GM12874 (cell line): ENCODE data around the gene SPSB3.

Experiments used
- CTCF ChIP-seq: IDR thresholded peaks from 2 replicates; pipeline ENCODE4 v1.5.1; 2011; ENCODE audit warnings: low read depth, mild to moderate bottlenecking, control low read depth, low read length, moderate library complexity; ENCODE audit not compliant: insufficient read depth

The SPSB3 gene

DNA sequence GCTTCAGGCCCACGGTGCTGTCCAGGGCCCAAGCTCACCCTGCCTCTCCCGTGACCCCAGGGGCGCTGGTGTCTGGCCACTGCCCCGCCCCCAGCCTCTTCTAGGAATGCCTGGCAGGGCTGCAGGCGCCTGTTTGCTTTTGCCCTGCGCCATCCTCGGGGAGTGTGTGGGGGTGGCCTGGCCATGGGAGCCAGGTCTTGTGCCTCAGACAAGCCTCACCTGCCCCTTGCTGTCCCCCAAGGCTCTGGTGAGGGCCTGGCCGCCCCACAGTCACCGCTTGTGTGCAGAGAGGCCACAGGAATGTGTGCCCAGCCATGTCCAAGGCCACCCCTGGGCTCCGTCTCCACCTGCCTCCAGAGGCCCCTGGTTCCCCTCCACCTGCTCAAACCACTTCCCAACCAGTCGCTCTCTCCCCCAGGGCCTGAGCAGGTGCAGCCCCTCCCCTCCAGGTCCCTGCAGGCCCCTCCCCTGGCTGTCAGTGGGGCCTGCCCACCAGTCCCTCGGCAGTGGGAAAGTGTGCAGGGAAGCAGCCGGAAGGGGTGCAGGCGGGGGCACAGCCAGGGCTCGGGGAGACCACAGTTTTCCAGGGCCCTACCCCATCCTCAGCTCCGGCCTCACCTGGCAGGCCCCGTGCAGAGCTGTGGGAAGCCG, 12.0 kb upstream of the SPSB3 start:
- TF ChIP-seq CTCF: no peak

DNA sequence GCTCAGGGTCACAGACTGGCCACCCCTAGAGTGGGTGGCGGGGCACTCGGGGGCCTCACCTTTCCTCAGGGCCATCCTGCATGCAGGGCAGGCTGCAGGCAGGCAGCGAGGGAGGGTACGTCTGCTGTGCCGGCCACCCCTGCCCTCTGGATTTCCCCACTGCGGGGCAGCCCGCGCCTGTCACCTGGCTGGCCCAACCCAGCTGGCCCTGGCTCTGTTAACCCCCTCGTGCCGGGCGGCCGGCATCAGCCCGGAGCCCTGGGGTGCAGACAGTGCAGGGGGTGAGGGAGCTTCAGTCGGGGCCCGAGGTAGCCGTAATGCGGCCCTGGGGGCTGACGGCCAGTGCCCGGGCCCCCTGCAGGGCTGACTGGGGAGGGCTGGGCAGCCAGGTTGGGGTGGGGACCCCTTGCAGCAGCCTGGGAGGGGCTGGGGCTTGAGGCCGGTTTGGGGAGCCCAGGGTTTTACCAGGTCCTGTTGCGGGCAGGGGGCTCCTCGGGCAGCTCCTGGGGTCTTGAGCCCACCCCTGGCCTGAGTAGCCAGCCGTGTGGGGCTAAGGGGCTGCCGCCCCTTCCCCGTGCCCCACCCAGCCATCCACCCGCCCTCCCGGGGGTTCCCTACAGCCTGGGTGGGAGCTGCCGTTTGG, 11.3 kb upstream of the SPSB3 start, which contains the start of gene IGFALS:
TSS of gene IGFALS (minus strand) at position 128 of the 643 bp plus-strand sequence. CDS start at position 75, 53 bp downstream.
- TF ChIP-seq CTCF: no peak

DNA sequence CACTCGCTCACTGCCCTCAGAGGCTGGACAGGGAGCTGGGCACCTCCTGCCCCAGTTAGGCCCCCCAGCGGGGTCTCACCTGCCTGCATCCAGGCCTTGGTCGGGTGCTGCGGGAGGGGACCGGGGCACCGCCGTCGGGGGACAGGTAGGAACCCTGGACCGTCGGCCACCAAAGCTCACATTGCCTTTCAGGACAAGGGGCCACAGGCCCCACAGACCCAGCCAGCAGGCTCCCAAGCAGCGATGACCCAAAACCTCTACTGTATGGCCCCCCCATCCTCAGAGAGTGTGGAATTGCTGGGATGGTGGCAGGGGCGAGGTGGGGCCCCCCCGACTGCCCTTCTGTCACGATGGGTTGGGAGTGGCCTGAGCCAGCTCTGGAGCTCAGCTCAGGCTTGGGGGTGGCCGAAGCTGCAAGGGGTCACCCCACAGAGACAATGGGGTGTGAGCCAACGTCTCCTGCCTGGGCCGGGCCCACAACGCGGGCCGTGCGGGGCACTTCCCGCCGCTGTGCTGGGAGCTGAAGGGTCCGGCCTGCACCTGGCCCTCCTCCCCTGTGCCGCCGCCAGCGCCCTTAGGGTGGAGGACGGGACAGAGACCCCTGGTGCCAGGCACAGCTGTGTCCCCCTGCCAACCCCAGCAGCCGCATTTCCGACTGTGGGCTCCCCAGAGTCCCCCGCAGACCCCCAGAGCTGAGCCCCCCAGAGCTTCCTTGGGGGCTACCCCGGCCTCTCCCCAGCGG, 10.6 kb upstream of the SPSB3 start:
- TF ChIP-seq CTCF: no peak

DNA sequence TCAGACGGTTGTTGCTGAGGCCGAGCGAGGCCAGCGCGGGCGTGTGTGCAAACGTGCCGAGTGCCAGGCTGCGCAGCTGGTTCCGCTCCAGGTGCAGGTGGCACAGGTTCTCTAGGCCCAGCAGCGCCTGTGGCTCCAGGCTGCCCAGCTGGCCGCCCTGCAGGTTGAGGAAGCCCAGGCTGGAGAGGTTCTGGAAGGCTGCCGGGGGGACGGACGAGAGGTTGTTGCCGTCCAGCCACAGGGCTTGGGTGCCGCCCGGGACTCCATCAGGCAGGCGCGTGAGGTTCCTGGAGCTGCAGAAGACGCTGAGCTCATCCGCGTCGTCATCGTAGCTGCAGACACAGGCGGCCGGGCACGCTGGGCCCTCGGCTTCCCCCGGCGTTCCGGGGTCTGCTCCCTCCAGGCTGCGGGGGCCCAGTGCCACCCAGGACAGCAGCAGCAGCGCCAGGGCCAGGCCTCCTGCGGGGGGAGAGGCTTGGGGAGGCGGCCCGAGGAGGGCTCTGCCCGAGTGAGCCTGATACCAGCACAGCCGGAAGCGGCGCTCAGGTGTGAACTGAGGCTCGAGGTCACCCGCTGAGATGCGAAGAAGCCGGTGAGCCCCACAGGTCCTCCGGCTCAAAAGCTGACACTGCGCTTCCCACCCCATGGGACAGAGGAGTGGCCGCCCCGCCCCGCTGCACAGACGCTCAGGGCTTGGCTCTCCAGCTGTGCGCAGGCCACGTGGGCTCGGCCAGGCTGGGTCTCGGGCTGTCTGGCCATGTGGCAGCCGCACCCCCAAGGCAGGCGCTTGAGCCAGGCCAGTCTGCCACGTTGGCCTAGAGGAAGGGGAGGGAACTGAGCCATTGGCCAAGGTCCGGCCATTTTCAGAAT, 9.8 kb upstream of the SPSB3 start:
- TF ChIP-seq CTCF: no peak

DNA sequence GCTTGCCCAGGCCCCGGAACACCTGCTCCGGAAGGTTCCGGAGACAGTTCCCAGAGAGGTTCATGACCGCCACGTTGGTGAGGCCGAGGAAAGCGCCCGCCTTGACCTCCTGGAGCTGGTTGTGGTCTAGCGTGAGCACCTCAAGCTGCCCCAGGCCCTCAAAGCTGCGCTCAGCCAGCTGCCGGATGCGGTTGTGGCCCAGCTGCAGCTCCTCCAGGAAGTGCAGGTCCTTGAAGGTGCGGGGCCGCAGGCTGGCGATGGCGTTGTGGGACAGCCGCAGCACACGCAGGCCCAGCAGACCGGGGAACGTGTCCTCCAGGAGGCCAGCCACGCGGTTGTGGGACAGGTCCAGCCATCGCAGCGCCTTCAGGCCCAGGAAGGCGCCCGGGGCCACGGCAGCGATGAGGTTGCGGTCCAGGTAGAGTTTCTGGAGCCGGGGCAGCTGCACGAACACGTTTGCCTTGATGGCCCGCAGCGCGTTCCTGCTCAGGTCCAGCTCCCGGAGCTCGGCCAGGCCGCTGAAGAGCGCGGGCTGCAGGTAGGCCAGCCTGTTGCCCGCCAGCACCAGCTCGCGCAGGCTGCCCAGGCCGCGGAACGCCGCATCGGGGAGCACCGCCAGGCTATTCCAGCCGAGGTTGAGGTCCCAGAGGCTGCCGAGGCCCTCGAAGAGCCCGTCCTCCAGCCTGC, 9.0 kb upstream of the SPSB3 start:
- TF ChIP-seq CTCF: no peak

DNA sequence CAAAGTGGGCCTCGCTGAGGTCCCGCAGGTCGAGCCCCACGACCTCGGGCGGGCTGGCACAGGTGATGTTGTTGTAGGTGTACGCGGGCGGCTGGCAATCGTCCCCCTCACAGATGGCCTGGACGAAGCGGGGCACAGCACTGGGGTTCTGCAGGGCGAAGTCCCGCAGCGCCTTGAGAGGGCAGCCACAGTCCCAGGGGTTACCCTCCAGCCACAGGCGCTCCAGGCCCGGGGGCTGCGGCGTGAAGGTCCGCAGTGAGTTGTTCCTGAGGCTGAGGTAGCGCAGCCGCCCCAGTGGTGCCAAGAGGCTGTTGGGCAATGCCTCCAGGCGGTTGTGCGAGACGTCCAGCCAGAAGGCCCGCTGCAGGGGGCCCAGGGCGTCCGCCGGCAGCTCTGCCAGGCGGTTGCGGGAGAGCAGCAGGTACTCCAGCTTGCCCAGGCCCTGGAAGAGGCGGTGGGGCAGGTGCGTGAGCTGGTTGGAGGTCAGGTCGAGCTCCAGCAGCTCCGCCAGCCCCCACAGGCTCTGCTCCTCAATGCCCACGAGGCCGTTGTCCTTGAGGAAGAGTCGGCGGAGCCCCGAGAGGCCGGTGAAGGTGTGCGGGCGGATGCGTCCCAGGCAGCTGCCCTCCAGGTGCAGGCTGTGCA, 8.4 kb upstream of the SPSB3 start:
- no peak for TF ChIP-seq CTCF
